Measurements from ENCODE around the gene MROH8. TPM values are rescaled to one million over a fixed set of nuclear protein-coding genes. Genes with fewer than 3 reads are reported as not detected.

Gene MROH8
- polyA plus RNA-seq, 1 of the 3 experiments (the other 2 are of a cell fraction) = 3.5 TPM

- Histone ChIP-seq H3K9ac (no peak overlapping the region), H3K4me3 (ENCODE audit: low read depth in 2 of 2, low read length in 1 of 2) (no peak overlapping the region), H3K27me3 (ENCODE audit: insufficient read depth) (no peaks in the 10 kb centered on the region), H2AFZ (ENCODE audit: low read depth) (no peak overlapping the region), H3K79me2 (ENCODE audit: insufficient read depth) (no peaks in the 10 kb centered on the region), H4K20me1 (ENCODE audit: insufficient read depth) (no peaks in the 10 kb centered on the region), H3K4me1 (ENCODE audit: control insufficient read depth in 1 of 2, insufficient read depth in 2 of 2, low read depth in 1 of 2, low read length in 1 of 2) (no peaks in the 10 kb centered on the region), H3K4me2 (no peak overlapping the region), H3K27ac (ENCODE audit: low read depth in 2 of 2, low read length in 1 of 2) (no peak overlapping the region), H3K9me3 (no peaks in the 10 kb centered on the region), H3F3A (replicated peaks; ENCODE audit: insufficient read depth) (no peaks in the 10 kb centered on the region), H3K9me2 (no peaks in the 10 kb centered on the region), H3K36me3 (replicated peaks in 1 of 2; ENCODE audit: control insufficient read depth in 1 of 2, insufficient read depth in 2 of 2, low read length in 1 of 2) (peaks cover 13 to 55% of the 10 kb centered on the region in 2 experiments)
- ChIA-PET POLR2A (no interaction called here), CTCF (interaction anchor here (0.6 kb wide), 1 partner anchor 19 kb away, joined by 3 read pairs; no protein-coding TSS in a partner anchor)
- TF ChIP-seq USF1 (IDR thresholded peaks at IDR 0.05; ENCODE audit: borderline replicate concordance, low read depth) (no peak), PBX3 (IDR thresholded peaks at IDR 0.05) (no peak), FOXJ3 (CRISPR knock-in tag; IDR thresholded peaks at IDR 0.05) (no peak), TCF12 (IDR thresholded peaks at IDR 0.05) (no peak), FOXM1 (IDR thresholded peaks at IDR 0.05; ENCODE audit: low read depth) (no peak), YY1 (IDR thresholded peaks at IDR 0.05; ENCODE audit: low read depth) (no peak), NFIC (IDR thresholded peaks at IDR 0.05; ENCODE audit: borderline replicate concordance) (no peak), MEF2A (IDR thresholded peaks at IDR 0.05; ENCODE audit: borderline replicate concordance, low read depth) (no peak), RXRA (IDR thresholded peaks at IDR 0.05; ENCODE audit: borderline replicate concordance, low read depth) (no peak), RCOR1 (IDR thresholded peaks at IDR 0.05; ENCODE audit: low read length) (no peak), SMC3 (IDR thresholded peaks at IDR 0.05; ENCODE audit: low read depth, low read length) (no peak)
- TF ChIP-seq, protein P1, sequence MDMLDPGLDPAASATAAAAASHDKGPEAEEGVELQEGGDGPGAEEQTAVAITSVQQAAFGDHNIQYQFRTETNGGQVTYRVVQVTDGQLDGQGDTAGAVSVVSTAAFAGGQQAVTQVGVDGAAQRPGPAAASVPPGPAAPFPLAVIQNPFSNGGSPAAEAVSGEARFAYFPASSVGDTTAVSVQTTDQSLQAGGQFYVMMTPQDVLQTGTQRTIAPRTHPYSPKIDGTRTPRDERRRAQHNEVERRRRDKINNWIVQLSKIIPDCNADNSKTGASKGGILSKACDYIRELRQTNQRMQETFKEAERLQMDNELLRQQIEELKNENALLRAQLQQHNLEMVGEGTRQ (IDR thresholded peaks at IDR 0.05; ENCODE audit: borderline replicate concordance, low read depth, low read length) = no peak
- TF ChIP-seq, protein P2, sequence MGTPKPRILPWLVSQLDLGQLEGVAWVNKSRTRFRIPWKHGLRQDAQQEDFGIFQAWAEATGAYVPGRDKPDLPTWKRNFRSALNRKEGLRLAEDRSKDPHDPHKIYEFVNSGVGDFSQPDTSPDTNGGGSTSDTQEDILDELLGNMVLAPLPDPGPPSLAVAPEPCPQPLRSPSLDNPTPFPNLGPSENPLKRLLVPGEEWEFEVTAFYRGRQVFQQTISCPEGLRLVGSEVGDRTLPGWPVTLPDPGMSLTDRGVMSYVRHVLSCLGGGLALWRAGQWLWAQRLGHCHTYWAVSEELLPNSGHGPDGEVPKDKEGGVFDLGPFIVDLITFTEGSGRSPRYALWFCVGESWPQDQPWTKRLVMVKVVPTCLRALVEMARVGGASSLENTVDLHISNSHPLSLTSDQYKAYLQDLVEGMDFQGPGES (IDR thresholded peaks at IDR 0.05; ENCODE audit: low read depth, low read length) = no peak
- TF ChIP-seq, protein P3, sequence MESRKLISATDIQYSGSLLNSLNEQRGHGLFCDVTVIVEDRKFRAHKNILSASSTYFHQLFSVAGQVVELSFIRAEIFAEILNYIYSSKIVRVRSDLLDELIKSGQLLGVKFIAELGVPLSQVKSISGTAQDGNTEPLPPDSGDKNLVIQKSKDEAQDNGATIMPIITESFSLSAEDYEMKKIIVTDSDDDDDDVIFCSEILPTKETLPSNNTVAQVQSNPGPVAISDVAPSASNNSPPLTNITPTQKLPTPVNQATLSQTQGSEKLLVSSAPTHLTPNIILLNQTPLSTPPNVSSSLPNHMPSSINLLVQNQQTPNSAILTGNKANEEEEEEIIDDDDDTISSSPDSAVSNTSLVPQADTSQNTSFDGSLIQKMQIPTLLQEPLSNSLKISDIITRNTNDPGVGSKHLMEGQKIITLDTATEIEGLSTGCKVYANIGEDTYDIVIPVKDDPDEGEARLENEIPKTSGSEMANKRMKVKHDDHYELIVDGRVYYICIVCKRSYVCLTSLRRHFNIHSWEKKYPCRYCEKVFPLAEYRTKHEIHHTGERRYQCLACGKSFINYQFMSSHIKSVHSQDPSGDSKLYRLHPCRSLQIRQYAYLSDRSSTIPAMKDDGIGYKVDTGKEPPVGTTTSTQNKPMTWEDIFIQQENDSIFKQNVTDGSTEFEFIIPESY (IDR thresholded peaks at IDR 0.05; ENCODE audit: borderline replicate concordance, low read depth) = no peak
- 95% methylated on average over 4 of the region's 4 CpGs for WGBS (ENCODE audit: low lambda C conversion rate)
- no peak for DNase-seq
Measured at GRCh38 chr20:37053230-37053950, 126.0 kb downstream of the MROH8 start.

Other genes with a start within 250 kb of the MROH8 start
- 5.9 and 7.2 TPM in 2 replicates for gene SAMHD1, start 227.8 kb downstream of the MROH8 start, polyA plus RNA-seq (2012; rRNA removed)
- gene RBL1, start 83.6 kb downstream of the MROH8 start, polyA plus RNA-seq (2012; rRNA removed) = 2.3 and 2.5 TPM in 2 replicates
- 420 and 596 TPM in 2 replicates for gene RPN2, start 218 bp downstream of the MROH8 start, polyA plus RNA-seq (2012; rRNA removed)
- gene GHRH, start 82.3 kb upstream of the MROH8 start, polyA plus RNA-seq (2012; rRNA removed) = not detected in 2 replicates
- gene MANBAL, start 110.1 kb upstream of the MROH8 start, polyA plus RNA-seq (2012; rRNA removed) = 105 and 141 TPM in 2 replicates
- gene SRC, start 166.6 kb upstream of the MROH8 start, polyA plus RNA-seq (2012; rRNA removed) = 23.8 and 25.6 TPM in 2 replicates